Central memory CD8-positive, alpha-beta T cell (primary cell): ENCODE data around the gene ADGRF1.
"Not testable (repeated sequence)": the region's sequence is repeated elsewhere in the genome, so short reads cannot be mapped to it uniquely, and the experiment has no call there.

Source experiments
- ATAC-seq: fragments of 150-1000 bp; cut with Tn5 transposase; replicated peaks from 2 replicates; pipeline ENCODE4 v1.10.0; 2022; ENCODE audit warnings: mild to moderate bottlenecking, moderate FRiP score, moderate number of reproducible peaks; ENCODE audit not compliant: poor library complexity, severe bottlenecking; ENCODE audit errors: extremely low read depth
- DNase-seq, 2 donors: peaks; one replicate each; pipeline ENCODE4 v3.0.0; 2021; ENCODE audit warnings: low spot score in 2 of 2
- H3K27ac Mint-ChIP-seq: one replicate; pipeline ENCODE4 v1.8.0; 2022; ENCODE audit warnings: low read depth, mild to moderate bottlenecking, moderate library complexity, mixed read lengths
- H3K27me3 Mint-ChIP-seq: one replicate; pipeline ENCODE4 v1.8.0; 2022; ENCODE audit warnings: mixed read lengths
- H3K36me3 Mint-ChIP-seq: one replicate; pipeline ENCODE4 v1.8.0; 2022; ENCODE audit warnings: mild to moderate bottlenecking, moderate library complexity, mixed read lengths; ENCODE audit not compliant: insufficient read depth
- H3K4me1 Mint-ChIP-seq: one replicate; pipeline ENCODE4 v1.8.0; 2022; ENCODE audit warnings: mixed read lengths
- H3K4me3 Mint-ChIP-seq: one replicate; pipeline ENCODE4 v1.8.0; 2022; ENCODE audit warnings: mild to moderate bottlenecking, moderate library complexity, mixed read lengths
- H3K9me3 Mint-ChIP-seq: one replicate; pipeline ENCODE4 v1.8.0; 2022; ENCODE audit warnings: mixed read lengths

ADGRF1 gene

DNA sequence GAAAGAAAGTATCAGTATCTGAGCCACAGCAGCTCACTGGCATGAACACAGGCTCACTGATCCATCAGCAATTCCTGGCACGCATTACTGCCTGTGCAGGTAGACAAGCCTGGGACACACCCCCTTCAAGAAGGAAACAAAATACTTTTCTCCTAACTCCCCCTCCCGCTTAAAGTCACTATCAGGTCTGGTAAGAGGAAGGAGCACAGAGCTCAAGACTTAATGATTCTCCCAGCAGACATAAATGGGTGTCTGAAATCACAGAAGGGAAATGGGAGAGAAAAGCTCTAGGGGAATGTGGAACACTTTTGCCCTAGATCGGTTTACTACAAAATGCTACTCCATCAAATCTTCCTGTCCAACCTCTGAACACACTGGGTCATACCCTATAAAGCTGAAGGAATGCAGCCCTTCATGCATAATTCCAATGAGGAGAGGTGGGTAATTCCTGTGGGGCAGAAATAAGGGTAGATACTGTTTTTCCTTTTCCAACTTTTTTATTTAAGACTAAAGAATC lies at the start of gene ADGRF1:
ADGRF1 (minus strand) TSS at position 58 of the 517 bp plus-strand sequence. CDS start 13,271 bp downstream, outside the sequence.
- peaks cover 31% of the 10 kb centered on the region for H3K27me3 Mint-ChIP-seq

DNA sequence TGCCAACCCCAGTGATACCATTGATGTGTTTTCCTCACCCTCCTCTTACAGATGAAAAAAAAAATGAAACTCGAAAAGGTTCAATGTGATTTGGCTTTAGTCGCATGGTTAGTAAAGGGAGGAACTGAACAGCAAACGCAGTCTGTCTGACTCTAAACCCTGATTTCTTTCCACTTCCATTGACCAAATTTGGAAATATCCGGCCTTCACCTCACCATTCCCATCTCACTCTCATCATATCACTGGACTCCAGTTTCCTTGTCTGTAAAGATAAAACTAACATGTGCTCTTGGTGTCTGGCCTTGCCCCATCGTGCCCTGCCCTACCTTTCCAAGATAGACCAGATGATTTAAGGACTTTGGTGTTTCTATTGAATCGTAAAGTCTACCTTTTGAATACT lies 48.7 kb upstream of the ADGRF1 start:
- no peak overlapping the region for H3K4me3 Mint-ChIP-seq
- no peaks in the 10 kb centered on the region for H3K4me1 Mint-ChIP-seq
- H3K9me3 Mint-ChIP-seq = no peaks in the 10 kb centered on the region
- DNase-seq (no peak), ATAC-seq (no peak)
- no peaks in the 10 kb centered on the region for H3K27me3 Mint-ChIP-seq
- H3K27ac Mint-ChIP-seq = no peak overlapping the region
- H3K36me3 Mint-ChIP-seq = no peaks in the 10 kb centered on the region

More for the DNA sequence above, at the start of gene ADGRF1:
- H3K27ac Mint-ChIP-seq = no peak within 1 kb of the TSS
- H3K4me3 Mint-ChIP-seq = no peak within 1 kb of the TSS
- no peaks in the 10 kb centered on the region for H3K4me1 Mint-ChIP-seq
- no peak for ATAC-seq
- no peak for DNase-seq
- H3K9me3 Mint-ChIP-seq = no peaks in the 10 kb centered on the region
- H3K36me3 Mint-ChIP-seq = no peaks in the 10 kb centered on the region

DNA sequence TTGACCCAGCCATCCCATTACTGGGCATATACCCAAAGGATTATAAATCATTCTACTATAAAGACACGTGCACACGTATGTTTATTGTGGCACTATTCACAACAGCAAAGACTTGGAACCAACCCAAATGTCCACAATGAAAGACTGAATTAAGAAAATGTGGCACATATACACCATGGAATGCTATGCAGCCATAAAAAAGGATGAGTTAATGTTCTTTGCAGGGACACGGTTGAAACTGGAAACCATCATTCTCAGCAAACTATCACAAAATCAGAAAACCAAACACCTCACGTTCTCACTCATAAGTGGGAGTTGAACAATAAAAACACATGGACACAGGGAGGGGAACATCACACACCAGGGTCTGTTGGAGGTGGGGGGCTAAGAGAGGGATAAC lies 47.3 kb upstream of the ADGRF1 start:
- H3K4me3 Mint-ChIP-seq, H3K9me3 Mint-ChIP-seq: not testable (repeated sequence)

DNA sequence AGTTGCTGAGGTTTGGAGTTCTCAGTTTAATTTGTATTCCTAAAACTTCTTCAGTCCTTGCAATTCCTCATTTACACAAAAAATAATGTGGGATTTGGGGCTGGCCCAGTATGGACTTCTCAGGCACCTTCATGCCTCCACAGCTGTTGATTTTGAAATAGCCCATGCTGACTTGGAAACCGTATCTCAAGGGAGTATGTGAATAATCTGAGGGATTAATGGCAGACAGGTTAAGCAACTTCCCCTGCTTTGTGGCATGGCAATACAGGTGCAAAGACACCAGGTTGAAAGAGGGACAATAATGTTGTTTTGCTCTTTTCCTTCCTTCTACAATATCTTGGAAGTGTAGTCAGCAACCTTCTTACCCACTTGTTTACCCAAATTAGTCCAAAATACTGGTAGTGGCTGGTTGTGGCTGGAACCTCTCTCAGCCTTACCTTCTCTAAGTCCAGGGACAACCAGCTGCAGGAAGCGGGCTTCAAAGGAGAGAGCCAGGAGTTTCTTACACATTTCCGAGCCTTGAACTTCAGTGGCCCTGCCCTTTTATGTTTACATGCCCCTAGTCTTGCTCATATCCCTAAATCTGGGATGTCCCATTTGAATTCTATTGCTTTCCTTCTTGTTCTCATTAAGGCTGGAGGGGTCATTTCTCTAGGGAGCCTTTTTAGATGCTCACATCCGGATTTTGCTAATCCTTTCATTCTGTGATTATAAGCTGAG lies 44.1 kb upstream of the ADGRF1 start:
- Mint-ChIP-seq H3K36me3 (no peaks in the 10 kb centered on the region), H3K4me1 (no peaks in the 10 kb centered on the region), H3K27ac (no peak overlapping the region), H3K4me3 (no peak overlapping the region), H3K9me3 (no peaks in the 10 kb centered on the region), H3K27me3 (peaks cover 9% of the 10 kb centered on the region)
- DNase-seq (no peak), ATAC-seq (no peak)

More for the DNA sequence above, 47.3 kb upstream of the ADGRF1 start:
- not testable (repeated sequence) for H3K27ac Mint-ChIP-seq, ATAC-seq, H3K36me3 Mint-ChIP-seq, H3K4me1 Mint-ChIP-seq, DNase-seq, H3K27me3 Mint-ChIP-seq

DNA sequence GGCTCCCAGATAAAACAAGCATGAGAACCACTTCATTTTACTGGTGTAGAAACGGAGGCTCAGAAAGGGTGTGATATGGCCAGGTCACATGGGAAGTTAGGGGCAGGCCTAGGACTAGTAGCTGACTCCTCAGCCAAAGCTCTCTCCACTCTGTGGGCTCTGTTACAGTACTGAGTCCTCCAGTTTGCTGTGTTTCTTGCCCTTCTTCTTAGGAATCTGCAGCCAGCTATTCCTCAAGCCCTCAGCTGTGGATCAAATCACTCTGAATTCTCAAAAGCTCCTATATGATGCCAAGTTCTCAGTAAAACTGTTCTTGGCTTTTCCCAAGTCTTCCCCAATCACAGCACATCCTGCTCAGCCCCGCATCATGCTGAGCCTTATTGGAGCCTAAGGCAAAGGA lies 42.5 kb upstream of the ADGRF1 start:
- Mint-ChIP-seq H3K4me3 (no peak overlapping the region), H3K27ac (no peak overlapping the region), H3K27me3 (peaks cover 18% of the 10 kb centered on the region), H3K36me3 (no peaks in the 10 kb centered on the region), H3K4me1 (no peaks in the 10 kb centered on the region), H3K9me3 (no peaks in the 10 kb centered on the region)
- DNase-seq = no peak
- no peak for ATAC-seq

DNA sequence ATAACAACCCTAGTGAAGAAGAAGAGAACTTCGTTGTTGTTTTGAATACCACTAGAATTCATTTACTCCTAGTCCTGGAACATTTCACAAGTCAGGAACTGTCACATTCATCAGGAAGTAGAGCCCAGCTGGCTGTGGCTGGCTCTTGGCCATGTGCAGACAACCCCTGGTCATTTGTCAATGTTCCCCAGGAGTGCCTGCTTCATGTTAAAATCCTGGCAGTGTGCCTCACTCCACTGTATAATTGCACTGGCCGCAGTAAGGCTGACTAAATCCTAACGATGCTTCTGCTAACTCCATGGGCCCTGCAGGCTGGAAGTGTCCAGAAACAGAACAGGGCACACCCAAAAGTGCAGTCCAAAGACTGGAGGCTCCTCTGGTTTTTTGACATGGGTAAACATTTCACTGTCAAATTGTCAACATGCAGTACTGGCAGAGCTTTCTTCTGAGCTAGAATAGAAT lies 41.5 kb upstream of the ADGRF1 start:
- Mint-ChIP-seq H3K27me3 (peaks cover 18% of the 10 kb centered on the region), H3K4me1 (no peaks in the 10 kb centered on the region), H3K36me3 (no peaks in the 10 kb centered on the region), H3K4me3 (no peak overlapping the region), H3K9me3 (no peaks in the 10 kb centered on the region), H3K27ac (no peak overlapping the region)
- ATAC-seq = no peak
- no peak for DNase-seq

DNA sequence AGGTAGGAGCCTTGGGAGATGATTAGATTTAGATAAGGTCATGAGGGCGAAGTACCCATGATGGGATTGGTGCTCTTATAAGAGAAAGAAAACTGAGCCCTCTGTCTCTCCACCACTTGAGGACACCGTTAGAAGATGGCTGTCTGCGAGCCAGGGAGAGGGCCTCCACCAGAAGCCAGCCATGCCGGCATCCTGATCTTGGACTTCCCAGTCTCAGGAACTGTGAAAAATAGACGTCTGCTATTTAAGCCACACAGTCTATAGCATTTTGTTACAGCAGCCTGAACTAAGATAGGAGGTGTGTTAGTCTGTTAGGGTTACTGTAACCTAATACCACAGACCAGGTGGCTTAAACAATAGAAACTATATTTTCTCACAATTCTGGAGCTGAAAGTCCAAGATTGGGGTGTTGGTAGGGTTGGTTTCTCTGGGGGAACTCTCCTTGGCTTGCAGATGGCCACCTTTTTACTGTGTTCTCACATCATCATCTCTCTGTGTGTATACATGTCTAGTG lies 38.0 kb upstream of the ADGRF1 start:
- DNase-seq = no peak
- Mint-ChIP-seq H3K9me3 (no peaks in the 10 kb centered on the region), H3K4me1 (no peaks in the 10 kb centered on the region), H3K27ac (no peak overlapping the region), H3K36me3 (no peaks in the 10 kb centered on the region), H3K27me3 (peaks cover 18% of the 10 kb centered on the region), H3K4me3 (no peak overlapping the region)
- ATAC-seq = no peak

DNA sequence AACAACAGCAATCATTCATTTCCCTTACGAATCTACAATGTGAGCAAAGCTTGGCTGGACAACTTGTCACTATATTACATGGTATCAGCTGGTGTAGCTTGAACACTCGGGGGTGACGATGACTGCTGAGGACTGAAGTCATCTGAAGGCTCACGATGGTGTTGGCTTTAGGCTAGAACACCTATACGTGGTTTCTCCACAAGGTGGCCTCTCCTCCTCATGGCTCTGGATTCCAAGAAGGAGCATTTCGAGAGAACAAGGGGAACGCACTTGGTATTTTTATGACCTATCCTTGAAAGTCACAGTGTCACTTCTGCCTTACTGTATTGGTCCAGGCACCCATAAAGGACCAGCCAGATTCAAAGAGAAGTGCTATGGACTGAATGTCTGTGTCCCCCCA lies 37.5 kb upstream of the ADGRF1 start:
- ATAC-seq = no peak
- no peak for DNase-seq

DNA sequence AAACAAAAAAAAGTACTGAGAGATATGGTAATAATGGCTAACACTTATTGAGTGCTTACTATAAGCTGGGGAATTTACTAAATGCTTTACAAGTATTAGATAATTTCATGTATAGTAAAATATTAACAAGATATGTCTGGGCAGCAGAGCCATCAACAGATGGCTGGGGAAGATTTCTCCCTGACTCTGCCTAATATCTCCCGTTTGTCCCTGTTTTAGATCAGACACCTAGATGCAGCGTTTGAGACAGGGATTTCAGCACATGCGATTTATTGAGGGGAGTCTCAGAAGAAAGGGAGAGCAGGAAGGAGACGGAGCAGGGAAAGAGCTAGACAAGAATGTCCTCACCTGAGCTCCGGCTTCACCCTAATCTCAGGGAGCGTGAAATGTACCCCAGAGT lies 36.9 kb upstream of the ADGRF1 start:
- no peak for DNase-seq
- H3K4me1 Mint-ChIP-seq = no peaks in the 10 kb centered on the region
- peaks cover 9% of the 10 kb centered on the region for H3K27me3 Mint-ChIP-seq
- H3K9me3 Mint-ChIP-seq = no peaks in the 10 kb centered on the region
- no peak for ATAC-seq
- no peak overlapping the region for H3K27ac Mint-ChIP-seq
- H3K36me3 Mint-ChIP-seq = no peaks in the 10 kb centered on the region
- no peak overlapping the region for H3K4me3 Mint-ChIP-seq

More for the DNA sequence above, 37.5 kb upstream of the ADGRF1 start:
- Mint-ChIP-seq H3K27ac (no peak overlapping the region), H3K9me3 (no peaks in the 10 kb centered on the region), H3K36me3 (no peaks in the 10 kb centered on the region), H3K4me1 (no peaks in the 10 kb centered on the region), H3K4me3 (no peak overlapping the region), H3K27me3 (peaks cover 14% of the 10 kb centered on the region)

DNA sequence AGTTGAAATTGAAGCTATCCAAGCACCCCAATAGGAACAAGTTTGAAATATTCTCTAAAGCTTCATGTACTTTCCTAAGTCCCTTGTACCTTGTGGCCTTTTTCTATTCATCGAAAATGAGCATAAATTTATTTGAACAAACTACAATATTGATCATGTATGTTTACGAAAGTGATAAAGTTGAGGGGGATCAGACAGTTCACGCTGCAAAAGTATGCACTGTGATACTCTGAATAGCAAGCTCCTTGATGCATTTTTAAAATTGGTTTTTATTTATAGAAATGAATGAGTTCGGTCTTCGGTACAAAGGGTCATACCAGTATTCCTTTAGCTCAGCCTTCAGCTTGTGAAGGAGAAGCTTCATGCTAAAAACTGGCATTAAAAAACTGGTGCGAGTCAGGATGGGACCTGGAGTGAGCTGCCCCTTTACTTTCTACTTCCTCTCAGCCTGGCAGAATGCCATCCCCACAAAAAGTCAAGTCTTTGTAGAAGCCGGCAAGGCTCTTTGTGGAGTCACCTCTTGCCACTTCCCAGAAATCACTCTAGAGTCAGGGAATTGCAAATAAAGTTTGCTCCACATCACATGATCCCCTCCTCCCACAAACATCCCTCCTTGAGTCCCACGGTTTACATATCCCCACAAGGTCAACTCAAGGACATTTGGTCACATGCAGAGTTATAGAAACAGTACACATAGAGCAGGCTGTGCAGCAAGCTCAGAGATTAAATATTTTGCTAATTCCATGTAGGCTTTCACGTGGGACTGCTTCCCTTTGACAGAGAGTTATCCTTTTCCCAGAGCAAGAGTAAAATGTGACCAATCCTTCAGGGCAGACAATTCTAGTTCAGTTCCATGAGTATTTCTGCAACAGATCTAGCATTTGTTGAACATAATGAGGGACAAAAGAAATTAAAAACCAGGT lies 34.6 kb upstream of the ADGRF1 start:
- DNase-seq (no peak), ATAC-seq (no peak)
- H3K36me3 Mint-ChIP-seq = no peaks in the 10 kb centered on the region
- no peak overlapping the region for H3K27ac Mint-ChIP-seq
- no peaks in the 10 kb centered on the region for H3K4me1 Mint-ChIP-seq
- H3K4me3 Mint-ChIP-seq = no peak overlapping the region
- no peaks in the 10 kb centered on the region for H3K9me3 Mint-ChIP-seq
- peaks cover 9% of the 10 kb centered on the region for H3K27me3 Mint-ChIP-seq

DNA sequence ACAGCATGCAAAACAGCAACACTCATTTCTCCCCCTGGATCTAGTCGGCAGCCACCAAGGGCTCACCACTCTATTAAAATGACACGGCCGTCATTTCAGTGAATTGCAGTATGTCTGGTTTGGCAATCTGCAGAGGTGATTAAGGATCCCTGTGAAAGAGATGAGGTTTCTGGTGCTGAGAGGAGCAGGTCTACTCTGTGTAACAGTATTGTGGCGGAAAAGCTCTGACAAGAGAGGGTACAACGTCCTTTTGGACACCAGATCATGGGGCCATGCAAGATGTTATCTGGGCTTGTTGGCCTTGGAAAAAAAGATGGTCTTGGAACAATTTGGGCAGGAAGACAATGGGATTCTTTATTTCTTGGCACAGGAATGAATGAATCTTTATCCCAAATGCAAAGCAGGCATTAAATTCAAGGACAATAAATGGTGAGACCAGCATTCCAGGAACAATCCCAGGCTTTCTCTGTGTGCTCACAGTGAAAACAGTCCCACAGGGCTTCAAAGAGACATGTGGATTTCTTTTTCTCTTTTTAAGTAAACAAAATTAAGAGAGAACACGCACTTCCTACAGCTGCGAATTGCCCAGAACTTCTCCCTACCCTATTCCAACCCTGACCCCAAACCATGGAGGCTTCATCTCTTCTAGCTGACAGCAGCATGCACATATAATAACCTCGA lies 33.7 kb upstream of the ADGRF1 start:
- Mint-ChIP-seq H3K9me3 (no peaks in the 10 kb centered on the region), H3K4me1 (no peaks in the 10 kb centered on the region), H3K36me3 (no peaks in the 10 kb centered on the region)

DNA sequence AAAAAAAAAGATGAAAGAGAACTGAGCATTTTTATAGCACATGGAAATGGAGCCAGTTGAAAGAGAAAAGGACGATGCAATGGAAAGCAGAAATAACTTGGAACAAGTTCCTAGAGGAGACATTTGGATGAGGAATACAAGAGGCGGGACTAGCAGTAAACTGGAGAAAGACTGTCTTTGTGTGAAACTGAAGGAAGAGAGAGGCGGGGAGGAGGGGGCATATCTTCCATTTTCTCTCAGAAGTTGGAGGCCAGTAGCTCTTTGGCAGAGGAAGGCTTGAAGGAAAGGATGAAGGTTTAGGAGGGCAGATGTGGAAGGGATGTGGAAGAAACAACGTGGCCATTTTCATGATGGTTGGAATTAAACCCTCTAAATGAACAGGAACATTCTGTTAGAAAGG lies 33.0 kb upstream of the ADGRF1 start:
- Mint-ChIP-seq H3K27me3 (peaks cover 5% of the 10 kb centered on the region), H3K36me3 (no peaks in the 10 kb centered on the region), H3K4me3 (no peak overlapping the region), H3K9me3 (no peaks in the 10 kb centered on the region), H3K4me1 (no peaks in the 10 kb centered on the region), H3K27ac (no peak overlapping the region)
- no peak for DNase-seq
- no peak for ATAC-seq

More for the DNA sequence above, 33.7 kb upstream of the ADGRF1 start:
- H3K4me3 Mint-ChIP-seq = no peak overlapping the region
- DNase-seq (no peak), ATAC-seq (no peak)
- no peak overlapping the region for H3K27ac Mint-ChIP-seq
- peaks cover 9% of the 10 kb centered on the region for H3K27me3 Mint-ChIP-seq
